NCI-H748 (cell line): Measurements from ENCODE around the gene EFCAB6.
A peak's percentile ranks its signal among the peaks of the same experiment; 100 is the strongest.

Experiments
- DNase-seq: peaks from one replicate; lab custom pipeline; 2025; ENCODE audit not compliant: unreplicated experiment; lab: John Stamatoyannopoulos, UW

Gene EFCAB6

DNA sequence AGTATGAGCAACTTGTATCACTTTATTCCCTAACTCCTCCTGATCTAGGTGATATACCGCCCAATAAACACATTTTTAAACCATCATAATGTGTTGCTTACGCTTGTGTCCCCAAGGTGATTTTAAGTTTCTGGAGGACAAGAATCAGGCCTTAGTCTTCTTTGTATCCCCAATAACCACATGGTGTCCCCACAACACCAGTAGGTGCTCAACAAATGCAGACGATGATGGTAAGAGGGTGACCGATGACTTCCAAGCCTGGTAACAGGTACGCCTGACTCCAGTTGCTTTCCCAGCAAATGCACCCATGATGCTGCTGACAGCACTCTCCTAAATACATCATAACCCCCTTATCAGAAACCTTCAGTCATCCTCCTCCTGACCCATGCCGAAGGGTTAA, 64.2 kb downstream of the EFCAB6 start:
- DNase-seq: no peak

DNA sequence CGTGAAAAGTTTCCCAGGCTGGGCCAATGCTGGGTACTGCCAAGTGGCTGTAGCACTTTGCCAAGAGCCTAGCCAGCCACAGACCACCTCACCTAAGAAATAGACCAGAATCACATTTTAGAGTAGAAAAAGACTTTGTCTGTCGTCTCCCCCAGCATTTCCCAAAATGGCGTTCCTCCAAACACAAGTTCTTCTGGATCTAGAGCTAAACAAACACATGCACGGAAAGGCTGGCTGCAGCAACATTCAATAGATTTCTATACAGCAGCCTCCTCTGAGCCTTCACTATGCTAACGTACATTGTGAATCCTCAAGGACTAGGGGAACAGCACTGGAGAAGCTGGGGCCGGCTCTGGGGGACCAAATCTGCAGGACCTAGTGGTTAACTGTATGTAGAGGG, 65.0 kb downstream of the EFCAB6 start:
- DNase-seq: no peak

DNA sequence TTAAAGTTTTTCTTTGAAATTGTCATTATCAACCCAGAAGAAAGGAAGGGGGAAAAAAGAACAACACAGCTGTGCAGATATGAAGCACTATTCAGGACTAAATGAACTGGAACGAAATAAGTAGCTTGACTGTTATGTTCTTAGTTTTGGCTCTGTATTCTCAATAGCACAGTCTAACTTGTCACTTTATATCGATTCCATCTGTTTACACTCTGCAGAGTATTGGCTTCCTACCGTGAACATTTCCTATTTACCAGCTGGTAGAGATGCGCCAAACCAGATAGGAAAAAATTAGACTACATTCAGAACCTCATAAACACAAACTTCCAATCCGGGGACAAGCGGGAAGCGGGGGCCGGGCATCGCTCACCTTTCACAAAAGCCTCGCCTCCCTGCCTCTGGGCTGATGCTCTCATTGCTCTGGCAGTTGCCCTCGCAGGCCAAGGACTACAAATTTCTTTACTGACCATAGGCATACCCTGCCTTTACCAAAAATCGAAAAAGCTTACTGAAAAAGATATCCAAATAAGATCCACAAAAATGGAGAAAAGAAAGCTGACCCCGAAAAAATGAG, 66.2 kb downstream of the EFCAB6 start:
- peak; percentile 84 for DNase-seq

DNA sequence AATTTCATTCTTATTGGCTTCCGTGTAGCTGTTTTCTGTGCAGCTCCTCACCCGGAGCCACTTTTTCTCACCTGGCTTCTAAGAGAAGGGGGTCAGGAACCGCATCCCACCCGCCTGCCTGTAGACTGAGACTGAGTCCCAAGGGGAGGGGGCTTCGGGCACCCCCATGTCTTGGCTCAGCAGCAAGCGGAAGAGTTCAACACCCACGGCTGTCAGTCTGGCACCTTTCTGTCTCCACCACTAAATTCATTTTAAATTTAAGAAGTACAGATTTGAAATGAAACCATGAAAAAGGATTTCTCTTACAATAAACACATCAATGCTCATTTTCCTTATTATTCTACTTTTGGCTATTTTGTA, 66.7 kb downstream of the EFCAB6 start:
- DNase-seq: peak; percentile 10

DNA sequence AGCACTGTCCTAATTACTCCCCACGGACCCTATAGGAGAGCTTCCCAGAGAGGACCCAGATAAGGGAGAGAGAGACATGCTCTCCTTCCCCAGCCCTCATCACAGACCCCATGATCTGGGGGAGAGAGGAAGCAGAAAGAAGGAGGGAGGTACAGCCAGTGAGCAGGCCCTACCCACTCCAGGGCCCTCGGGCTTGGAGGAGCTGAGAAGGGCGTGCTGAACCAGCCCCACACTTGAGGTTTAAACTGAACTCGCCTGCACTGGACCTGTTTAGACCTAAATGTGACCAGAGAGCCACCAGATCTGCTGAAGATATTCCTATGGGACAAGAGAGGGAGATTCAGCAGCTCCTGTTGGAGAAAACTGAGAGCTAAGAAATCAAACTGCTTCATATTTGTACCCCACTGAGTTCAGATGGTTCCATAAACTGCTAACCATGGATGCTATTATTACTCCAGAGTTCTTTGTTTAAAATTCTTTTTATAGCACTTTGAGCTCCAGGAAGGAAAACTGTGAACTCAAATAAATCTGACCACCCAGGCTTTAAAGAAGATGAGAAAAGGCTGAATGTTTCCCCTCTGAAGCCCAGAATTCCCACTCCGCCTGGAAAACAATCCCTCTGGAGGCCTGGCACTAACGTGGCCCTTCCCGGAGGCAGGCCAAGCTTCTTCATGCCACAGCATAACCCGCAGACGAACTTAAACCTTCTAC, 67.2 kb downstream of the EFCAB6 start:
- DNase-seq: no peak

DNA sequence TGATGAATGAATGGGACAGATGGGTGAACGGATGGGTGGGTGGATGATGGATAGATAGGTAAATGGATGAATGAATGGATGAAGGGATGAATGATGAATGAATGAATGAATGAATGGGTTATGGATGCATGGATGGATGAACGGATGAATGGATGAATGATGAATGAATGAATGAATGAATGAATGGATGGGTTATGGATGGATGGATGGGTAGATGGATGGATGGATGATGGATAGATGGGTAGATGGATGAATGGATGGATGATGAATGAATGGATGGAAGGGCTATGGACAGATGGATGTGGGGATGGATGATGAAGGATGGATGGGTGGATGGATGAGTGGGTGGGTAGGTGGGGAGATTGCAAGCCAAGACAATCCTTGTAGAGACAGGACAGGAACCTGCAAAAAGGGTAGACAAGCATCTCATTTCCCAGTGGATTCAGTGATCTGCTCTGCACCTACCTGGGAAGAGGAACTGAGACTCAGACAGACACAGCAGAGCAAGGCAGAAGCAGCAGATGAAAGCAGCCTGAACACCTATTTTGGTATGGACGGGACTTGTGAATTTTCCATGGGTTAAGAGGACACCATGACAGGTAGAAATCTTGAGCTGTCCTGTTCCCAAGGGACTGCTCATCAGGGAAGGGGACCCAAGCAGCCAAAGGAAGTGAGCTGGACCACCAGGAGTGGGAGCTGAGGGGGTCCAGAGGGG, 68.0 kb downstream of the EFCAB6 start:
- no peak for DNase-seq

DNA sequence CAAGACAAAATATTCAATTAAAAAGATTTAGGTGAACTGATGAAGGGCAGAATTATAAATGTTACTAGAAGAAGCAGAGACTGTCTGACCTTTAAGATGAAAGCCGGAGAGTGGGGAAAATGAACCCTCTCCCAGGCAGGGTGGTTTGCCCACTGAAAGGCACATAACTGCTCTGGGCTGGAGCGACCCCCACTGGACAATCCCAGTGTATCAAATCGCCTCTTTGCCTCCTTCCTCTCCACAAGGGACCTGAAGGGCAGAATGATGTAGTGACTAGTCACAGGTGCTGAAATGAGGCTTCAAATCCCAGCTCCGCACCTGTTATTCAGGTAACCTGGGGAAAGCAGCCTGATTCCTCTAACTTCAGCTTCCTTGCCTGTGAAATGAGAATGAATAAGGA, 69.0 kb downstream of the EFCAB6 start:
- DNase-seq: peak; percentile 22

DNA sequence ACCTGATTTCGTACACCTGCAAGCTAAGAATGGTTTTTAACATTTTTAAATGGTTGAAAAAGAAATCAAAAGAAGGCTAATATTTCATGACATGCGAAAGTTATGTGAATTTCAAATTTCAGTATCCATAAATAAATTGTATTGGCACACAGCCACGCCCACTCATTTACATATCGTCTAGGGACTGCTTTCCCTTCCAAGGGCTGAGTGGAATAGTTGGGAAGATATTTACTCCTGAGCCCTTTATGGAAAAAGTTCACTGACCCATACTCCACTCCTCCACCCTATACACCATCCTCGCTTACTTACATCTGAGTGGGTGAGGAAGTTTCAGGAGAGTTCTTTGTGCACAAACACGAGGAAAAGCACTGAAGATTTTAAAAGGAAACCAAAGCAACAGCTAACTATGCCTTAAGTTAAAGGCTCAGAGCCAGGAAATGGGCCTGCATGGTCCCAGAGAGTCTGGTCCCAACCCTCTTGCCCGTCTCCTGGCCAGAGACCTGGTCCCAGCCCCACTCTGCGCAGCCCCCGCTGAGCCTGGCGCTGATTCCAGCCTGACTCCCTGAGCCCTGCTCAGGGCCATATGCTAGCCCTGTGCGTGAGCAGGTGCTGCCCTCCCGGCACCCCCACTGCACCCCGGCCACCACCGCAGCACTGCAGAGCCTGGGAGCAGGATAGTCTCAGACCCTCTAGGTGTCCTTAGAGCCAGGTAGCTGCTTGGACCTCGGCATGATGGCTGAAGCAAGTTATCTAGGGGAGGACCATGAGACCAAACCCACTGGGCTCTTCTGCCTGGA, 69.8 kb downstream of the EFCAB6 start:
- DNase-seq: no peak

DNA sequence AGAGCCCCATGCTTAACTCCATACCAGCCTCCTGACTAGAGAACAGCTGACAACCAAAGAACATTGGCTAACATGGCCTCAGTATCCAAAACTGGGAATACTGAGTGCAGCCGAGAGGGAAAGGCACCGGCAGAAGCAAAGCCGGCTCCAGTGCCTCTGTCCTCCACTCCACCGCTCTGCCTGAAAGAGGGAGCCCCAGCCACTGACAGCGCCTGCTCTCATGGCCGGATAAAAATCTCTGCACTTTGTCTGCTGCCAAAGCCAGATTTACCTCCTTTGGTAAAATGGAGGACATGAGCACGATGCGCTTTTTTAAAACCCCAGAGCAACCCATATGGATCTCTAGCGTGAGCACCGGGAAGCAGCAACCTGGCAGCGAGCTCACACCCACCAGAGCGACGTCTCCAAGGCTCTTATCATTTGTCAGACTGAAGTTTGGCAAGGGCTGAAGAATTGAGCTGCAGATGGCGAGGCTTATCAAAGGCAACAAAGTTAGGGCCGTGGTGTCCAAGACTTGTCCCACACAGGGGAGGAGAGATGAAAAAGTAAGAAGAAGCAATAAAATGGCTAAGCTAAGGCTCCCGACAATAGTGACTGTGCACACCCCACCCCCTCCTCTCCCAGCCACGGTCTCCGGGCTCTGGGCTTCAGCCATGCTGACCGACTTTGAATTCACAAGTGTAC, 71.4 kb downstream of the EFCAB6 start:
- DNase-seq: no peak

DNA sequence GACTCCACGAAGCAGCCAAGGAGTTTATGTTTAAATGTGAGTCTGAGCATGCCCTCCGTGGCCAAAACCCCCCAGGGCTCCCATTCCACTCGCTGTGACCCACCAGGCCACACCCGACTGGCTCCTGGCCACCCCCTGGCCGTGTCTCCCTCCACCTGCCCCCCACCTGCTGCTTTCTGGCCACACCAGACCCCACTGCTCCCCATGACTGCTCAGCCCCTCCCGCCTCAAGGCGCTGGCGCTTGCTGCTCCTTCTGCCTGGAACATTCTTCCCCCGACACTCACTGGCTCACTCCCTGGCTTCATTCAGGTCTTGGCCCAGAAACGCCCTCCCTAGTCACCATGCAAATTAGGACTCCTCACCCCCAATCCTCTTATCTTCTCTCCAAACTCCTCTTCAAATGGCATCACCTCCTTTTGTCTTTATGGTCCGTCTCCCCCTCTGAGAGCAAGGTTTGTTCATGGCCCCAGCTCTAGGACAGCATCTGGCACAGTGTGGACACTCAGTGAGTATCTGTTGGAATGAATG, 72.2 kb downstream of the EFCAB6 start:
- no peak for DNase-seq

DNA sequence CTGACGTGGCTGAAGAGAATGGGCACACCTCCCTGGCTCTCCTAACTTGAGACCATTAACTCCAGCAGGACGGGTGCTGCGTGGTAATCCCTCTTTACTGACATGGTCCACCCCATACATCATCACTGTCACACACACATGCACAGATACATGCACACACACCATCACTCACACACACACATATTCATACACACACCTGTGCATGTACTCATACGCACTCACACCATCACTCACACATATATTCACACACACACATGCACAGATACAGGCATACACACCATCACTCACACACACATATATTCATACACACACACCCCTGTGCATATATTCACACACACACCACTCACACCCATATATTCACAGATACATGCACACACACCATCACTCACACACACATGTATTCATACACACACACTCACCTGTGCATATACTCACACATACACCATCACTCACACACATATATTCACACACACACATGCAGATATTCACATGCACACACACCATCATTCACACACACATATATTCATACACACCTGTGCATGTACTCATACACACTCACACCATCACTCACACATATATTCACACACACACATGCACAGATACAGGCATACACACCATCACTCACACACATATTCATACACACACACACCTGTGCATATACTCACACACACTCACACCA, 74.8 kb downstream of the EFCAB6 start:
- DNase-seq: no peak

DNA sequence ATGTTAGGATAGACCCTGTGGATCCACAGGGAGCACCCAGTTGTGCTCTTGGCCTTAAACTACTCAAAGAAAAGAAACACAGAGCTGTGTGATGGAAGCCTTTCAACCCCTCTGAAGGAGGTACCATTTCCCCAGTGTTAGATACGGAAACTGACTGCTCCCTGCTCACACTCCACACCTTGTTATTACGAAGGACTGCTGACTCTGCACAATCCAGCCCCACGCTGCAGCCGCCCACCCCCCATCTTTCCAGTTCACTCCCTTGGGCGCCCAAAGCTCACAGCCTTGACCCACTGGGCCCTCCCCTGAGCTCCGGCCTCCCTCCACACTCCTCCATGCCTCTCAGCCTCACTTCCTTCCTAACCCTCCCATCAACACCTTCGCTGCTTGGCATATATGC, 75.5 kb downstream of the EFCAB6 start:
- DNase-seq: no peak

DNA sequence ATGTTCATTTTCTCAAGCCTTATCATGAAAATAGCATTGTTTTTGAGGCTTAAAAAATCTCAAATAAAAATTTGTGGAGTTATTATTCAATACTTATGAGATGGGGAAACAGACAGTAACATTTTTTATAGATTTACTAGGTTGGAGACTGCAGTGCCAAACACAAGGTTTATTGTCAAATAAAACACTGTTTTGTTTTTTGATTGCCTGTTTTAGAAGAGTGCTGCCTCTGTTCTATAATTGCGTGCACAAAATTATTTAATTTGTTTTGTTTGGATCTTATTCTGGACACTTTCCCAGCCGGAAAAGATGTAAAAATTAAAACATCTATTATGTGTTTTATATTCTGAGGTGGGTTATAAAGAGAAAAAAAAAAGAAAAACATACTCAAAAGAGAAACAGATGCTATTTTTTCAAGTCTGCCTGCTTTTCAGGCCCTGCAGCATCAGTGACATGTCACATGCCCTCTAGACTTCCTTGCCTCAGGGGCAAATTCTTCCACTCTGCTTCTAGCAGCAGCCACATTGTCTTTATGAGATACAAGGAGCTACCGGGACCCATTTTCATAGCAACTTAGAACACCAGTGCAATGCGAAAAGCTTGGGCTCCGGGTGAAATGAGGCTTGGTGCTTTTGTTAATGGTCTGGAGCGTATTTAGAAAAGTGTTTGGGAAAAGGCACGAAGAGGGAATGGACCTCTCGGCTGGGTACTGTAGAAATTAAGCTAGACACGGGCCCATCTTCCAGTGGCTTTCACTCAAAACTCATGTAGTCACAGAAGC, 77.5 kb downstream of the EFCAB6 start:
- DNase-seq: no peak

DNA sequence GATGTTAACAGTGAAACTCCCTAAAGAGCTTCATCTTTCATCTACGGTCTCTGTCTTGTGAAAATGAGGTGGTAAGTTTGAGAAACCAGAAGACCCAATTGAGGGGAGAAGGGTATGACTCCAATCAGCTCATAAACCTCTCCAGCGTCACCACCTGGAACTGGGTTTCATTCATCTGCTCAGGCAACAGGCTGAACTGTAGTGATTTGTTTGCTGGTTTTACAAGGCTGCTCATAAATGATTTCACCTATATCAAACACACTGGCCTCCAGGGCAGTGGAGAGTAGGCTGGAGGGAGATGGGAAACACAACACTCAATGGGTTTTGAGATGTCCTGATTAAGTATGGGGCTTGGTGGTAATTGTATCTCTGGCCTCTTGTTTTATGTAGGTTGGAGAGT, 79.0 kb downstream of the EFCAB6 start:
- DNase-seq: no peak

DNA sequence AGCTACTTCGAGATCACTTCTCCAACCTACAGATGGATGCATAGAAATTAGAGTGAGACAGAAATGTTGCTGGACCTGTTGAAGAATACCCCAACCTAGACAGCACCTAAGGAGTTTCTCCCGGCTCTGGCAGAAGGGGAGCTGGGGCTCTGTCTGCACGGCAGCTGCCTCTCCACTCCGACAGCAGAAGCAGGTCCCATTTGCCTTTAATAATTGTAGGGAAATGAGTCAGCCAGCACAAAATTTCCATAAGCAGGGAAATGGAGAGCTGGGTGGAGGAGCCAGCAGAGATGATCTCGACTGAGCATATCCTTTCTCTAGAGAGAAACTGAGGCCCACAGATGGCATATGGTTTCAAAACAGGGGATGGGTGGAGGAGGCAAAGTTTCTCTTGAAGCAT, 80.1 kb downstream of the EFCAB6 start:
- no peak for DNase-seq

DNA sequence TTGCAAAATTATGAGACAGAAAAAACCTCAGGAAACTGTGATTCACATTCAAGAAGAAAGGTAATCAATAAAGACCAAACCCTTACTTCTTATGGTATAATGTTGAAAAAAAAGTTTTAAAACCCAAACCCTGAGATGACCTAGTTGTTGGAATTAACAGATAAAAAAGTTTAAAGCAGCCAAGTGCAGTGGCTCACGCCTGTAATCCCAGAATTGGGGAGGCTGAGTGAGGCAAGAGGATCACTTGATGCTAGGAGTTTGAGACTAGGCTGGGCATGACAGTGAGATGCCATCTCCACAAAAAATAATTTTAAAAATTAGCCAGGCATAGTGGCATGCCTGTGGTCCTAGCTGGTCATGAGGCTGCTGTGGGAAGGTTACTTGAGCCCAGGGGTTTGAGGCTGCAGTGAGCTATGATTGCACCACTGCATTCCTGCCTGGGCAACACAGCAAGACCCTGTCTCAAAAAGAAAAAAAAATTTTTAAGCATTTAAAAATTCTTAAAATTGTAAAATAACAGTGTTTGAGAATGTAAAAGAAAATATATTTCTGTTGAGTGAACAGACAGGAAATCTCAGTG, 85.1 kb downstream of the EFCAB6 start:
- DNase-seq: no peak

DNA sequence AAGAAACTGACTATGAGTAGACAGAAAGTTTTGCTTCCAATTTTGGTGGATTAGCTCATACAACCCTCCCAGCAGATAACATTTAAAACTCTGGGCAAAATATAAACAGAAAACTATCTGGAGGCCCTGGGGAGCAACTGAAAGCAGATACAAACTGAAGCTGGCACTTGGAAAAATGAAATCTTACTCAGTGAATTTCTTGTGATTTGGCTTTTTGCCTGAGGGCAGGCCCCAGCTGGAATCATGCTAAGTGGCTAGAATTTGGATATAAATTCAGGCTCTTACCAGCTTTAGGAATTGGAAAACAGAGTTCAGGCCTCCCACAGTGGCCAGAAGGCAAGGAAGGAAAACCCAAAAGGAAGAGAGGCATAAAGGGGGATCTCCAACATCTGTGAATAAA, 85.8 kb downstream of the EFCAB6 start:
- DNase-seq: no peak

DNA sequence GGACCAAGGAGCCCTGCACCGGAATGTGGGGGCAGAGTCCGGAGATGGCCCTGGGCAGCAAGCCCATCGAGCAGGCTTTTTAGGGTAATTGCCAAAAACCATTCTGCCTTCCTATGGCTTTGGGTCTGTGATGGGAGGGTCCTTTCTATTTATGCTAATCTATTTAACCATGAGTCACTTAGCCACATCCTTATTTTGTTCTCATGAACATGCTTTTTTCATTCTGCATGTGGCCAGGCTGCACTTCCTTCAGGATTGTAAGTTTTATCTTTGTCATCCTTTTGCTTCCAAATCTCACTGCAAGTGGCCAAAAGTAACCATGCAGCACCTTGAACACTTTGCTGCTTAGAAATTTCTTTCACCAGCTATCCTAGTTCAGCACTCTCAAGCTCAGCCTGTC, 88.3 kb downstream of the EFCAB6 start:
- no peak for DNase-seq

DNA sequence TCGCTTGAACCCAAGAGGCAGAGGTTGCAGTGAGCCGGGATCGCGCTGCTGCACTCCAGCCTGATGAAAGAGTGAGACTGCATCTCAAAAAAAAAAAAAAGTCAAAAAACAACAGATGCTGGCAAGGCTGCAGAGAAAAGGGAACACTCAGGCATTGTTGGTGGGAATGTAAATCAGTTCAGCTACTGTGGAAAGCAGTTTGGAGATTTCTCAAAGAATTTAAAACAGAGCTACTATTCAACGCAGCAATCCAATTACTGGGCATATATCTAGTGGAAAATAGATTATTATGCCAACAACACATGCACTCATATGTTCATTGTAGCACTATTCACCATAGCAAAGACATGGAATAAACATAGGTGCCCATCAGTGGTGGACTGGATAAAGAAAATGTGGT, 89.7 kb downstream of the EFCAB6 start:
- DNase-seq: no peak
